HepG2 (cell line): ENCODE results near the gene PRPF38A. TPM values are rescaled to one million over a fixed set of nuclear protein-coding genes. Genes with fewer than 3 reads are reported as not detected.

ENCODE experiments used
- ATAC-seq: fragments of 200-7000 bp; cut with Tn5 transposase; 3 replicates; pipeline ENCODE4 v1.9.1; 2020; ENCODE audit warnings: mild to moderate bottlenecking, moderate library complexity
- BruUV-seq: library from RNA; stranded (reverse); fragments of 400-500 nt; replicated peaks from 2 replicates; lab custom pipeline; 2021; lab: Mats Ljungman, UMichigan
- CTCF ChIA-PET: fragments of 300-600 bp; formaldehyde crosslinking; extraction: SDS; loops from one replicate; lab custom pipeline; 2021; ENCODE audit warnings: low total read pairs, inconsistent platforms, low intra/inter-chr PET ratio; lab: Yijun Ruan, JAX
- POLR2A ChIA-PET: fragments of 350-600 bp; sonication (Branson Sonifier 250); formaldehyde crosslinking; loops from one replicate; lab custom pipeline; 2020; ENCODE audit warnings: antibody characterized with exemption, inconsistent platforms; lab: Yijun Ruan, JAX
- DNase-seq: peaks from one replicate; pipeline ENCODE4 v3.0.0-alpha.2; 2015; ENCODE audit warnings: low spot score
- FAIRE-seq: peaks from 3 replicates; lab custom pipeline; 2011; peaks lifted over from hg19 to GRCh38; lab: Jason Lieb, UNC
- H2AFZ ChIP-seq: one replicate; pipeline ENCODE4 v1.6.1; 2011; ENCODE audit warnings: low read length, inconsistent platforms
- H3K27ac ChIP-seq: fragments of 300-600 bp; 3 replicates; pipeline ENCODE4 v1.8.0; 2011; ENCODE audit warnings: mixed run types, mild to moderate bottlenecking, mixed read lengths, low read length, inconsistent platforms; ENCODE audit not compliant: insufficient read depth; ENCODE audit errors: extremely low read length
- H3K27me3 ChIP-seq, 2 experiments: fragments of 200-600 bp in 1 of 2; 2 replicates in 1 of 2; 3 replicates in 1 of 2; pipeline versions ENCODE4 v1.6.0 to v1.8.0; 2011; ENCODE audit warnings: low read length in 2 of 2, mild to moderate bottlenecking in 2 of 2, moderate library complexity in 2 of 2, inconsistent platforms in 1 of 2; ENCODE audit not compliant: insufficient read depth in 2 of 2, control insufficient read depth in 1 of 2
- H3K36me3 ChIP-seq, 2 experiments: fragments of 200-600 bp in 1 of 2; replicated peaks in 1 of 2; 2 replicates in 1 of 2; 3 replicates in 1 of 2; pipeline versions ENCODE4 v1.5.1 to v1.8.0; 2011; ENCODE audit warnings: low read length in 2 of 2, inconsistent platforms in 1 of 2; ENCODE audit not compliant: insufficient read depth in 2 of 2, control insufficient read depth in 1 of 2
- H3K4me1 ChIP-seq: 2 replicates; pipeline ENCODE4 v1.5.1; 2012; ENCODE audit warnings: low read length, inconsistent platforms; ENCODE audit not compliant: insufficient read depth
- H3K4me2 ChIP-seq: 2 replicates; pipeline ENCODE4 v1.6.0; 2011; ENCODE audit warnings: low read depth, low read length, inconsistent platforms
- H3K4me3 ChIP-seq, 3 experiments: fragments of 200-600 bp in 1 of 3; sonication (generic), shearing (Covaris generic) in 1 of 3; replicated peaks in 1 of 3; 2 replicates each; pipeline ENCODE4 v1.5.1; 2011 to 2016; ENCODE audit warnings: low read length in 3 of 3, inconsistent platforms in 2 of 3, low read depth in 2 of 3, mild to moderate bottlenecking in 2 of 3, control low read depth in 1 of 3, mixed read lengths in 1 of 3; ENCODE audit not compliant: insufficient read depth in 1 of 3
- H3K79me2 ChIP-seq: one replicate; pipeline ENCODE4 v1.6.1; 2011; ENCODE audit warnings: low read length, inconsistent platforms; ENCODE audit not compliant: insufficient read depth
- H3K9ac ChIP-seq: 2 replicates; pipeline ENCODE4 v1.6.0; 2011; ENCODE audit warnings: mild to moderate bottlenecking, low read depth, low read length, inconsistent platforms; ENCODE audit not compliant: insufficient read depth
- H3K9me3 ChIP-seq: 2 replicates; pipeline ENCODE4 v1.5.1; 2012; ENCODE audit warnings: mild to moderate bottlenecking, low read length
- H4K20me1 ChIP-seq: 2 replicates; pipeline ENCODE4 v1.6.0; 2011; ENCODE audit warnings: inconsistent platforms, mild to moderate bottlenecking, low read length, moderate library complexity; ENCODE audit not compliant: insufficient read depth
- E2F1 ChIP-seq: sonication (generic); formaldehyde crosslinking; IDR thresholded peaks from 2 replicates; pipeline ENCODE4 v1.5.0; 2020; ENCODE audit warnings: missing genetic modification reagents
- IKZF5 ChIP-seq: IDR thresholded peaks from 2 replicates; pipeline ENCODE4 v1.6.1; 2018; ENCODE audit warnings: missing genetic modification reagents, mild to moderate bottlenecking, missing compliant biosample characterization
- MAFG ChIP-seq: sonication (generic); formaldehyde crosslinking; IDR thresholded peaks from 2 replicates; pipeline ENCODE4 v1.5.1; 2020; ENCODE audit warnings: mild to moderate bottlenecking, missing genetic modification reagents
- MAFK ChIP-seq, 2 experiments: IDR thresholded peaks in 1 of 2; conservative IDR thresholded peaks in 1 of 2; 2 replicates each; pipeline ENCODE4 v1.6.1; 2011; ENCODE audit warnings: improper control_type of control experiment in 2 of 2, low read length in 2 of 2
- ZNF605 ChIP-seq: sonication (generic); formaldehyde crosslinking; IDR thresholded peaks from 2 replicates; pipeline ENCODE4 v1.8.0; 2022; ENCODE audit warnings: mild to moderate bottlenecking, missing genetic modification reagents
- ZNF616 ChIP-seq: sonication (generic); formaldehyde crosslinking; IDR thresholded peaks from 2 replicates; pipeline ENCODE4 v1.5.0; 2020; ENCODE audit warnings: low read depth, mild to moderate bottlenecking, missing genetic modification reagents
- ZNF766 ChIP-seq: sonication (generic); formaldehyde crosslinking; IDR thresholded peaks from 2 replicates; pipeline ENCODE4 v1.5.0; 2020; ENCODE audit warnings: missing genetic modification reagents, borderline replicate concordance
- WGBS: methylation state at CpG from one replicate; pipeline ENCODE4 v1.1.6; 2017; ENCODE audit warnings: low lambda C conversion rate; 5-methylcytosine and 5-hydroxymethylcytosine counted together
- in situ Hi-C: cut with HindIII; loops from 2 replicates; pipeline ENCODE4 v1.10.0; 2017; ENCODE audit warnings: low pct_unique_long_range_greater_than_20kb; ENCODE audit not compliant: extremely low pct_ligation_motif_present
- intact Hi-C: fragments of 100-400 bp; cut with micrococcal nuclease; formaldehyde crosslinking; loops from one replicate; pipeline ENCODE4 v1.10.0; 2022; ENCODE audit not compliant: unreplicated experiment
- polyA plus RNA-seq, 8 experiments: library from polyadenylated mRNA; depleted of rRNA in 3 of 8; stranded (reverse) in 7 of 8; unstranded in 1 of 8; fragments of >200 nt; fragmentation: Illumina TruSeq in 4 of 8; extraction: Trizol in 4 of 8; gene quantifications; 2 replicates each; pipeline versions ENCODE4 v1.2.1 to v1.2.3, GENCODE V29; 2011 to 2016; ENCODE audit warnings: low read depth in 4 of 8, missing spikeins in 1 of 8, mixed read lengths in 1 of 8; ENCODE audit not compliant: insufficient read depth in 1 of 8
- total RNA-seq, 5 experiments: library from RNA; depleted of rRNA; stranded (reverse); fragments of >200 nt; fragmentation: Illumina TruSeq; extraction: Trizol; gene quantifications; 2 replicates each; pipeline ENCODE4 v1.2.3, GENCODE V29; 2016; ENCODE audit warnings: low read depth in 1 of 5

Gene PRPF38A
- total and polyA plus RNA-seq, 2 of the 13 experiments (the other 11 are each of a cell fraction or from before 2014, with no cell fraction given) = 18.3 to 45.5 TPM

GRCh38 chr1:52385376-52385775, 19.0 kb upstream of the PRPF38A start:
- ATAC-seq (no peak), FAIRE-seq (no peak), DNase-seq (no peak)
- in situ Hi-C loops (no loop called here), intact Hi-C loops (no loop called here)
- peaks cover 8 to 64% of the 10 kb centered on the region in 2 experiments for H3K36me3 ChIP-seq
- no peak overlapping the region for H3K4me2 ChIP-seq
- H2AFZ ChIP-seq = no peak overlapping the region
- ChIA-PET CTCF (no interaction called here), POLR2A (no interaction called here)
- H3K9me3 ChIP-seq = no peaks in the 10 kb centered on the region
- H4K20me1 ChIP-seq = no peaks in the 10 kb centered on the region
- H3K27me3 ChIP-seq = no peaks in the 10 kb centered on the region
- H3K9ac ChIP-seq = no peak overlapping the region
- no peak overlapping the region for H3K4me3 ChIP-seq
- 97% methylated on average over 3 of the region's 3 CpGs for WGBS
- no peak overlapping the region for H3K27ac ChIP-seq
- TF ChIP-seq ZNF616 (CRISPR knock-in tag) = no peak
- no peak for TF ChIP-seq IKZF5 (CRISPR knock-in tag)
- TF ChIP-seq ZNF766 (CRISPR knock-in tag) = no peak
- no peak for TF ChIP-seq E2F1 (CRISPR knock-in tag)
- TF ChIP-seq MAFG (CRISPR knock-in tag) = no peak
- TF ChIP-seq ZNF605 (CRISPR knock-in tag) = no peak
- no peak for TF ChIP-seq MAFK (conservative IDR thresholded peaks at IDR 0.05 in 1 of 2, IDR thresholded peaks at IDR 0.05 in 1 of 2; ENCODE audit: low read length in 2 of 2)
- BruUV-seq = no TSS peak
- no peaks in the 10 kb centered on the region for H3K4me1 ChIP-seq
- H3K79me2 ChIP-seq = no peaks in the 10 kb centered on the region
